Hepatocyte (in vitro differentiated cells): ENCODE measurements around the gene SYNJ2.

Experiments
- CTCF ChIP-seq: fragments of 200-600 bp; sonication (generic); IDR thresholded peaks from 2 replicates; pipeline ENCODE4 v1.5.1; 2016; ENCODE audit warnings: antibody characterized with exemption, mild to moderate bottlenecking; ENCODE audit not compliant: poor library complexity
- EZH2 ChIP-seq: fragments of 200-600 bp; sonication (generic); IDR thresholded peaks from 2 replicates; pipeline ENCODE4 v1.6.1; 2016; ENCODE audit warnings: antibody characterized with exemption, mild to moderate bottlenecking, borderline replicate concordance
- EZH2phosphoT487 ChIP-seq: fragments of 200-600 bp; sonication (generic); IDR thresholded peaks from one replicate; pipeline ENCODE4 v1.6.1; 2018; ENCODE audit warnings: antibody characterized with exemption, mild to moderate bottlenecking, low read depth, moderate library complexity; ENCODE audit not compliant: unreplicated experiment, severe bottlenecking

DNA sequence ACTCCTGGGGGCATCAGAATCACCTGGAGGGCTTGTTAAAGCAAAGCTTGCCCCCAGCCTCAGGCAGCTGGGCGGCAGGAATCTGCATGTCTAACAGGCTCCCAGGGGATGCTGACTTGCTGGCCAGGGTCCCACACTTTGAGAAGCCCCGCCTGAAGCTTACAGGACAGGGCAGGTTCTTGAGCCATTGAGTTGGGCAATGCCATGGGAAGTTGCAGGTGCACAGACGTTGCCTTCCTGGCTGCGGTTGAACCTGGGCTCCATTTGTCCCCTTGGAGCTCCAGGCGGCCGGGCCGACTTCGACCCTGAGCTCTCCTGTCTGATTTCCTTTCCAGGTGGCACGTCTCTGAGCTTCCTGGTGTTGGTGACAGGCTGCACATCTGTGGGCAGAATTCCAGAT is 46.8 kb downstream of the SYNJ2 start:
- TF ChIP-seq CTCF (no peak), EZH2 (no peak), EZH2phosphoT487 (no peak)
